NB4 (cell line): ENCODE data around the gene TMEM164.

Experiments
- CTCF ChIP-seq: IDR thresholded peaks from one replicate; pipeline ENCODE4 v1.5.1; 2012; ENCODE audit warnings: low read depth, low read length
- POLR2A ChIP-seq: IDR thresholded peaks from 2 replicates; pipeline ENCODE4 v1.6.1; 2011; ENCODE audit warnings: mild to moderate bottlenecking; ENCODE audit not compliant: insufficient read length; ENCODE audit errors: extremely low read depth
- TF ChIP-seq, protein P1 (sequence below): IDR thresholded peaks from 2 replicates; pipeline ENCODE4 v1.6.1; 2011; ENCODE audit warnings: low read depth, low read length

GRCh38 chrX:110161361-110161686 lies 158.4 kb downstream of the TMEM164 start:
- TF ChIP-seq CTCF (no peak), POLR2A (no peak)
- TF ChIP-seq, protein P1, sequence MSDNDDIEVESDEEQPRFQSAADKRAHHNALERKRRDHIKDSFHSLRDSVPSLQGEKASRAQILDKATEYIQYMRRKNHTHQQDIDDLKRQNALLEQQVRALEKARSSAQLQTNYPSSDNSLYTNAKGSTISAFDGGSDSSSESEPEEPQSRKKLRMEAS, result no peak
